Right lobe of liver (tissue), 6 donors: ENCODE data around the gene SH3RF3. TPM values are rescaled to one million over a fixed set of nuclear protein-coding genes. Genes with fewer than 3 reads are reported as not detected.

Experiments used
- ATAC-seq, 4 donors: fragments of 200-7000 bp; cut with Tn5 transposase; one replicate each; pipeline ENCODE4 v1.9.1; 2020; ENCODE audit warnings: mild to moderate bottlenecking in 4 of 4, moderate library complexity in 4 of 4
- DNase-seq, 3 donors: peaks; one replicate each; pipeline ENCODE4 v3.0.0-alpha.2; 2020
- H3K27ac ChIP-seq, 3 donors: fragments of 200-600 bp; one replicate each; pipeline ENCODE4 v1.8.0; 2022
- H3K27me3 ChIP-seq, 2 donors: fragments of 200-600 bp; one replicate each; pipeline ENCODE4 v1.8.0; 2022
- H3K36me3 ChIP-seq, 4 donors: fragments of 200-600 bp; sonication (generic) in 1 of 4; one replicate each; pipeline versions ENCODE4 v1.5.1 to v1.8.0; 2017 to 2022; ENCODE audit warnings: control low read depth in 1 of 4
- H3K4me1 ChIP-seq, 4 donors: fragments of 200-600 bp; sonication (generic) in 1 of 4; one replicate each; pipeline versions ENCODE4 v1.5.1 to v1.8.0; 2017 to 2022; ENCODE audit warnings: control low read depth in 1 of 4
- H3K4me3 ChIP-seq, 3 donors: fragments of 200-600 bp; one replicate each; pipeline ENCODE4 v1.8.0; 2022
- H3K9me3 ChIP-seq, 4 donors: fragments of 200-600 bp; sonication (generic) in 1 of 4; one replicate each; pipeline versions ENCODE4 v1.5.1 to v1.8.0; 2017 to 2022; ENCODE audit warnings: control low read depth in 1 of 4
- POLR2A ChIP-seq: fragments of 450-650 bp; IDR thresholded peaks from one replicate; pipeline ENCODE4 v1.6.1; 2017; ENCODE audit warnings: antibody characterized with exemption, mild to moderate bottlenecking
- WGBS: methylation state at CpG from one replicate; pipeline ENCODE4 v1.1.6; 2018; ENCODE audit warnings: low coverage, low lambda C conversion rate; ENCODE audit not compliant: insufficient coverage; ENCODE audit errors: missing lambda C conversion rate; 5-methylcytosine and 5-hydroxymethylcytosine counted together
- intact Hi-C, 2 donors: fragments of 100-400 bp; cut with DNase I; formaldehyde crosslinking; loops; one replicate each; pipeline versions ENCODE4 v1.11.2 to v1.14.1; 2022
- total RNA-seq, 6 experiments: library from RNA; depleted of rRNA in 2 of 6; stranded (reverse); fragments of >200 nt in 2 of 6; fragmentation: NEBNext Ultra II Directional in 3 of 6; extraction: Animal tissue kit (Norgen Biotek cat#: 25700) in 3 of 6; gene quantifications; one replicate each; pipeline versions ENCODE4 v1.1.0 to v1.2.4, GENCODE V29; 2016 to 2023
- TF ChIP-seq, protein P1 (sequence below), 4 donors: fragments of 200-600 bp in 3 of 4; fragments of 450-650 bp in 1 of 4; IDR thresholded peaks; one replicate each; pipeline versions ENCODE4 v1.5.1 to v1.8.0; 2016 to 2022; ENCODE audit warnings: antibody characterized with exemption in 4 of 4, mild to moderate bottlenecking in 2 of 4
- donor health status: DM: no; HTN: yes; CAD: no.
- donor health status: DM: no; HTN: no; CAD: no.
- donor health status: DM: no; HTN: no; CAD: no.
- donor health status: DM: no; HTN: yes; CAD: no.
- donor health status: DM: no; HTN: yes; CAD: no.

SH3RF3 gene
- total RNA-seq, 6 experiments from 2014 or later: 0.68 to 1.6 (median 1.2) TPM

DNA sequence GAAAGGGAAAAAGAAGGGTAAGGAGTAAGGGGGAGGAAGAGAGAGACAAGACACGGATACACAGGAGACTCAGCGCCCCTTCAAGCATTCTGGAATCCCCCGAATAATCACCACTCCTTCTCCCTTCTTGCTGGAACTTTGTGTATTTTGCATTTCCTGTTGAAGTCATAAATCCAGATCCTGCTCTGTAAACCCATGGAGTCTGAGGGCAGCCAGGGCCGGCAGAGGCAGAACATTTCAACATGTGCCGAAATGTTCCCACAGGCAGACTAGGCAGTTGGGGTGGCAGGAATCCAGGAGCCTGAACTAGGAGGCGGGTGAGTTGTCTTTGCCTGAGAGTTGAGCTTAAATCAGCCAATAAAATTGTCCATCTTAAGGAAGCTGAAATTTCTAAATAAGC is 193.1 kb downstream of the SH3RF3 start:
- TF ChIP-seq, protein P1, sequence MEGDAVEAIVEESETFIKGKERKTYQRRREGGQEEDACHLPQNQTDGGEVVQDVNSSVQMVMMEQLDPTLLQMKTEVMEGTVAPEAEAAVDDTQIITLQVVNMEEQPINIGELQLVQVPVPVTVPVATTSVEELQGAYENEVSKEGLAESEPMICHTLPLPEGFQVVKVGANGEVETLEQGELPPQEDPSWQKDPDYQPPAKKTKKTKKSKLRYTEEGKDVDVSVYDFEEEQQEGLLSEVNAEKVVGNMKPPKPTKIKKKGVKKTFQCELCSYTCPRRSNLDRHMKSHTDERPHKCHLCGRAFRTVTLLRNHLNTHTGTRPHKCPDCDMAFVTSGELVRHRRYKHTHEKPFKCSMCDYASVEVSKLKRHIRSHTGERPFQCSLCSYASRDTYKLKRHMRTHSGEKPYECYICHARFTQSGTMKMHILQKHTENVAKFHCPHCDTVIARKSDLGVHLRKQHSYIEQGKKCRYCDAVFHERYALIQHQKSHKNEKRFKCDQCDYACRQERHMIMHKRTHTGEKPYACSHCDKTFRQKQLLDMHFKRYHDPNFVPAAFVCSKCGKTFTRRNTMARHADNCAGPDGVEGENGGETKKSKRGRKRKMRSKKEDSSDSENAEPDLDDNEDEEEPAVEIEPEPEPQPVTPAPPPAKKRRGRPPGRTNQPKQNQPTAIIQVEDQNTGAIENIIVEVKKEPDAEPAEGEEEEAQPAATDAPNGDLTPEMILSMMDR (IDR thresholded peaks at IDR 0.05): no peak
- TF ChIP-seq POLR2A: no peak
- Histone ChIP-seq H3K4me3 (no peak overlapping the region), H3K36me3 (no peaks in the 10 kb centered on the region), H3K27ac (peak overlapping the region; percentile 7 to 57 (median 52)), H3K4me1 (no peaks in the 10 kb centered on the region), H3K27me3 (no peaks in the 10 kb centered on the region), H3K9me3 (no peaks in the 10 kb centered on the region)
- intact Hi-C loops: no loop called here
- WGBS: 54% methylated on average over 6 of the region's 6 CpGs
- DNase-seq (peak in 2 of 3 donors; percentile 50 to 87), ATAC-seq (peak; percentile 64 to 71 (median 68))

DNA sequence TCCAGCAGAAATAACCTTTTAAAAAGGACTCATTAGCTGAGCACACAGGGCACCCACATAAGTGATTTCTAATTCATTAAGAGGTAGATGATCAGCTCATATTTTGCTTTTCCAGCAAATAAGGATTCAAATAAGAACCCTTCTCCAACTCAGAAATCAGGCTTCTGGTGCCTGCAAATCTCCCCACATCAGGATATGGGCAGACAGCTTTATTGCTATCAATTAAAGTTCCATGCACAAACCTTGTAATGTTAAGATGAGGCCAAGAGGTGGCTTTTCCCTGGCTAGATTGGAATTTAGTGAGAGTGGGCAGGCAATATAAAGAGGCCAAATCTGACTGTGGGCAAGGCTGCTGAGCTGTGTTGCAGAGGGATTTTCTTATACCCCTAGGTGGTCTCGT is 193.6 kb downstream of the SH3RF3 start:
- WGBS: no CpG with 5 or more reads among the region's 1 CpG
- Histone ChIP-seq H3K4me1 (no peaks in the 10 kb centered on the region), H3K27me3 (no peaks in the 10 kb centered on the region), H3K36me3 (no peaks in the 10 kb centered on the region), H3K9me3 (no peaks in the 10 kb centered on the region), H3K4me3 (no peak overlapping the region), H3K27ac (no peak overlapping the region)
- DNase-seq: no peak
- TF ChIP-seq, protein P1 (IDR thresholded peaks at IDR 0.05): no peak
- no peak for TF ChIP-seq POLR2A
- no peak for ATAC-seq
- intact Hi-C loops: no loop called here

DNA sequence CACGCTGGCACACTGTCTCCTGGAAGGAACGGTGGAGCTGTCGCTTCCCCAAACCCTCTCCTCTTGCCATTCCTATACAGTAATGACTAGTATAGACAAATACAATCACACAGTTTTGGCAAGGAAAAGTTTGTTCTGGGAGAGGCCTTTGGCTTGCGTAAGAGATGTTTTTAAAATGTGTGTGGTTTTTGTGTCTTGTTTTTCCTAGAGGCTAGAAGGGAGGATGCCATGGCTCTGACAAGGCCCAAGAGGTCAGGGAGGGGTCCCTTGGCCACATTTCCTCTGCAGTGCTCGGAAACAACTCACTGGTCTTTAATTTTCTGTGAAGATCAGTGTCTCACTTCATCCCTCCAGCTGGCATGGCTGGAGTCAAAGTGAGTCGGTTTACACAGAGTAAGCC is 195.9 kb downstream of the SH3RF3 start:
- Histone ChIP-seq H3K27me3 (no peaks in the 10 kb centered on the region), H3K9me3 (no peaks in the 10 kb centered on the region), H3K27ac (no peak overlapping the region), H3K4me1 (no peaks in the 10 kb centered on the region), H3K36me3 (no peaks in the 10 kb centered on the region), H3K4me3 (no peak overlapping the region)
- 53% methylated on average over 4 of the region's 6 CpGs for WGBS
- TF ChIP-seq, protein P1 (IDR thresholded peaks at IDR 0.05): no peak
- no peak for TF ChIP-seq POLR2A
- intact Hi-C loops: no loop called here
- DNase-seq (no peak), ATAC-seq (peak; percentile 25 to 71 (median 65))

DNA sequence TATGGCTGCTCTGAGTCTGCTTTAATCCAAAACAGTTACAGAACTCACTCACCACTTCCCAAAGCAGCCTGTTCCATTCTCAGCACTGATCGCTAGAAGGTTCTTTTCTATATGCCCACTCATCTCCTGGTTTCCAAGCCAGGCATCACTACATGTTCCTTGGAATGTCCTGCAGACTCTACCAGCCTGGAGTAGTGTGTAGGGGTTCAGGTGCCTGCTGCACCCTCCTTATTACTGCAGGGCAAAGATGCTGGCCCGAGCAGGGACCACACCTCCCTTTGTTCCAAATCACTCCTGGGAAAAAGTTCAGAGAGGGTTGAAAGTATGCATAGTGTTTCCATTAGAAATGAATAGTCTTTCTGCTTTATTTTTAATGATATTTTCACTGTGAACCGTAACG is 196.6 kb downstream of the SH3RF3 start:
- intact Hi-C loops: no loop called here
- TF ChIP-seq, protein P1 (IDR thresholded peaks at IDR 0.05): no peak
- WGBS: 68% methylated on average over 4 of the region's 4 CpGs
- ATAC-seq (no peak), DNase-seq (no peak)
- Histone ChIP-seq H3K27ac (no peak overlapping the region), H3K27me3 (no peaks in the 10 kb centered on the region), H3K9me3 (no peaks in the 10 kb centered on the region), H3K4me3 (no peak overlapping the region), H3K36me3 (no peaks in the 10 kb centered on the region), H3K4me1 (no peaks in the 10 kb centered on the region)

DNA sequence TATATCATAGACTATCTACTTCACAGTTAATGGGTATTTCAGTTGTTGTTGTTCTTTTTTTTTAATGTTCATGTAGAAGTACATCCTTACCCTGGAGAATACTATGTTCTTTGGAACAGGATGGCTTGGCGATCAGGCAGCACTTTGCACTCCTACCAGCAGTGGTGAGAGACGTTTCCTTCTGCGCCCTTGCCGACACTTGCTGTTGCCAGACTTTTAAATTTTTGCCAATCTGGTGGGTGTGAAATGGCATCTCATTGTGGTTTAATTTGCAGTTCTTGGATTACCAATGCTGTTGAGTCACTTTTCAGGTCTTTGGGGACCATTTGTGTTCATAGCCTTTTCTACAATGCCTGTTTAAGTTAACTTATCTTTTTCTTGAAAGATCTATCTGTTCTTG is 197.3 kb downstream of the SH3RF3 start:
- TF ChIP-seq POLR2A: no peak
- TF ChIP-seq, protein P1 (IDR thresholded peaks at IDR 0.05): no peak
- H3K27me3 ChIP-seq: no peaks in the 10 kb centered on the region
- no peak overlapping the region for H3K27ac ChIP-seq
- ATAC-seq (no peak), DNase-seq (no peak)
- intact Hi-C loops: no loop called here
- no peaks in the 10 kb centered on the region for H3K36me3 ChIP-seq
- H3K9me3 ChIP-seq: no peaks in the 10 kb centered on the region
- no peaks in the 10 kb centered on the region for H3K4me1 ChIP-seq
- whole genome bisulfite sequencing: 97% methylated on average over 4 of the region's 4 CpGs
- H3K4me3 ChIP-seq: no peak overlapping the region
